HEK293 (cell line): ENCODE results near the gene LNPK.

Source experiments
- CTCF ChIA-PET: fragments of 350-600 bp; formaldehyde crosslinking; extraction: SDS; loops from one replicate; lab custom pipeline; 2021; ENCODE audit warnings: antibody characterized with exemption; lab: Yijun Ruan, JAX
- POLR2A ChIA-PET: fragments of 300-600 bp; formaldehyde crosslinking; extraction: SDS; loops from one replicate; lab custom pipeline; 2020; ENCODE audit warnings: antibody characterized with exemption, inconsistent platforms; lab: Yijun Ruan, JAX
- H3K27ac ChIP-seq: fragments of 200-500 bp; sonication (Bioruptor generic); 2 replicates; pipeline ENCODE4 v1.5.1; 2014; ENCODE audit warnings: low read depth, low read length, control low read depth, inconsistent platforms; ENCODE audit errors: extremely low read depth
- H3K36me3 ChIP-seq, 2 experiments: fragments of 200-500 bp in 1 of 2; sonication (Bioruptor generic) in 1 of 2; 1 replicate in 1 of 2; 2 replicates in 1 of 2; pipeline ENCODE4 v1.5.1; 2014 to 2017; ENCODE audit warnings: inconsistent platforms in 2 of 2, low read length in 2 of 2; ENCODE audit not compliant: control insufficient read depth in 2 of 2, insufficient read depth in 1 of 2
- H3K4me1 ChIP-seq: fragments of 200-500 bp; sonication (Bioruptor generic); 2 replicates; pipeline ENCODE4 v1.5.1; 2014; ENCODE audit warnings: mild to moderate bottlenecking, low read length, inconsistent platforms; ENCODE audit not compliant: control insufficient read depth, insufficient read depth
- H3K4me3 ChIP-seq: 2 replicates; pipeline ENCODE4 v1.5.1; 2011; ENCODE audit warnings: low read depth, mild to moderate bottlenecking, control low read depth, low read length, moderate library complexity
- H3K9me3 ChIP-seq: fragments of 200-500 bp; sonication (Bioruptor generic); 2 replicates; pipeline ENCODE4 v1.5.1; 2014; ENCODE audit warnings: low read depth, low read length, inconsistent platforms; ENCODE audit not compliant: control insufficient read depth, insufficient read depth
- KLF9 ChIP-seq: fragments of 450-650 bp; formaldehyde crosslinking; IDR thresholded peaks from 2 replicates; pipeline ENCODE4 v1.5.1; 2016; ENCODE audit warnings: missing biosample characterization, missing genetic modification characterization, low read depth
- MEIS1 ChIP-seq: sonication (generic); formaldehyde crosslinking; IDR thresholded peaks from 2 replicates; pipeline ENCODE4 v1.8.1; 2022; ENCODE audit warnings: missing genetic modification reagents, mild to moderate bottlenecking, borderline replicate concordance
- MYNN ChIP-seq: fragments of 450-650 bp; formaldehyde crosslinking; IDR thresholded peaks from 2 replicates; pipeline ENCODE4 v1.5.1; 2016; ENCODE audit warnings: missing biosample characterization, missing genetic modification characterization, borderline replicate concordance
- OSR2 ChIP-seq: fragments of 450-650 bp; formaldehyde crosslinking; IDR thresholded peaks from 2 replicates; pipeline ENCODE4 v1.5.1; 2016; ENCODE audit warnings: missing biosample characterization, missing genetic modification characterization
- SCRT1 ChIP-seq: fragments of 450-650 bp; formaldehyde crosslinking; IDR thresholded peaks from 2 replicates; pipeline ENCODE4 v1.5.1; 2016; ENCODE audit warnings: missing biosample characterization, missing genetic modification characterization, borderline replicate concordance
- ZNF10 ChIP-seq: fragments of 450-650 bp; formaldehyde crosslinking; IDR thresholded peaks from 2 replicates; pipeline ENCODE4 v1.5.1; 2017; ENCODE audit warnings: missing biosample characterization, missing genetic modification characterization
- ZNF155 ChIP-seq: fragments of 450-650 bp; formaldehyde crosslinking; IDR thresholded peaks from 2 replicates; pipeline ENCODE4 v1.5.1; 2016; ENCODE audit warnings: missing biosample characterization, missing genetic modification characterization
- ZNF157 ChIP-seq: fragments of 450-650 bp; formaldehyde crosslinking; IDR thresholded peaks from 2 replicates; pipeline ENCODE4 v1.5.1; 2016; ENCODE audit warnings: missing biosample characterization, missing genetic modification characterization
- ZNF221 ChIP-seq: fragments of 450-650 bp; formaldehyde crosslinking; IDR thresholded peaks from 2 replicates; pipeline ENCODE4 v1.5.1; 2017; ENCODE audit warnings: missing biosample characterization, missing genetic modification characterization, borderline replicate concordance
- ZNF302 ChIP-seq: fragments of 450-650 bp; formaldehyde crosslinking; IDR thresholded peaks from 2 replicates; pipeline ENCODE4 v1.5.1; 2016; ENCODE audit warnings: missing biosample characterization, missing genetic modification characterization, low read depth
- ZNF335 ChIP-seq: fragments of 450-650 bp; formaldehyde crosslinking; conservative IDR thresholded peaks from 2 replicates; pipeline ENCODE4 v1.5.1; 2016; ENCODE audit warnings: missing biosample characterization, missing genetic modification characterization
- ZNF501 ChIP-seq: fragments of 450-650 bp; formaldehyde crosslinking; IDR thresholded peaks from 2 replicates; pipeline ENCODE4 v1.5.1; 2016; ENCODE audit warnings: missing biosample characterization, missing genetic modification characterization
- ZNF513 ChIP-seq: fragments of 450-650 bp; IDR thresholded peaks from 2 replicates; pipeline ENCODE4 v1.5.1; 2018; ENCODE audit warnings: missing biosample characterization, missing genetic modification characterization
- ZNF521 ChIP-seq: fragments of 450-650 bp; formaldehyde crosslinking; IDR thresholded peaks from 2 replicates; pipeline ENCODE4 v1.5.1; 2017; ENCODE audit warnings: missing biosample characterization, mild to moderate bottlenecking, missing genetic modification characterization
- ZNF548 ChIP-seq: fragments of 450-650 bp; formaldehyde crosslinking; IDR thresholded peaks from 2 replicates; pipeline ENCODE4 v1.5.1; 2016; ENCODE audit warnings: missing biosample characterization, missing genetic modification characterization
- ZNF560 ChIP-seq: fragments of 450-650 bp; formaldehyde crosslinking; IDR thresholded peaks from 2 replicates; pipeline ENCODE4 v1.5.1; 2017; ENCODE audit warnings: missing biosample characterization, missing genetic modification characterization, borderline replicate concordance
- ZNF596 ChIP-seq: fragments of 450-650 bp; IDR thresholded peaks from 2 replicates; pipeline ENCODE4 v1.5.0; 2018; ENCODE audit warnings: missing biosample characterization, mild to moderate bottlenecking, missing genetic modification characterization, moderate library complexity
- ZNF624 ChIP-seq: fragments of 450-650 bp; formaldehyde crosslinking; IDR thresholded peaks from 2 replicates; pipeline ENCODE4 v1.5.1; 2017; ENCODE audit warnings: missing biosample characterization, missing genetic modification characterization
- ZNF629 ChIP-seq: fragments of 450-650 bp; formaldehyde crosslinking; IDR thresholded peaks from 2 replicates; pipeline ENCODE4 v1.5.1; 2017; ENCODE audit warnings: missing biosample characterization, missing genetic modification characterization
- ZNF645 ChIP-seq: fragments of 450-650 bp; formaldehyde crosslinking; IDR thresholded peaks from 2 replicates; pipeline ENCODE4; 2016; ENCODE audit warnings: missing biosample characterization, missing genetic modification characterization
- ZNF664 ChIP-seq: fragments of 450-650 bp; formaldehyde crosslinking; IDR thresholded peaks from 2 replicates; pipeline ENCODE4 v1.5.1; 2016; ENCODE audit warnings: missing biosample characterization, missing genetic modification characterization
- ZNF707 ChIP-seq: fragments of 450-650 bp; formaldehyde crosslinking; IDR thresholded peaks from 2 replicates; pipeline ENCODE4 v1.5.1; 2016; ENCODE audit warnings: missing biosample characterization, missing genetic modification characterization
- ZNF785 ChIP-seq: fragments of 450-650 bp; formaldehyde crosslinking; IDR thresholded peaks from 2 replicates; pipeline ENCODE4 v1.5.1; 2016; ENCODE audit warnings: missing biosample characterization, missing genetic modification characterization

LNPK gene

DNA sequence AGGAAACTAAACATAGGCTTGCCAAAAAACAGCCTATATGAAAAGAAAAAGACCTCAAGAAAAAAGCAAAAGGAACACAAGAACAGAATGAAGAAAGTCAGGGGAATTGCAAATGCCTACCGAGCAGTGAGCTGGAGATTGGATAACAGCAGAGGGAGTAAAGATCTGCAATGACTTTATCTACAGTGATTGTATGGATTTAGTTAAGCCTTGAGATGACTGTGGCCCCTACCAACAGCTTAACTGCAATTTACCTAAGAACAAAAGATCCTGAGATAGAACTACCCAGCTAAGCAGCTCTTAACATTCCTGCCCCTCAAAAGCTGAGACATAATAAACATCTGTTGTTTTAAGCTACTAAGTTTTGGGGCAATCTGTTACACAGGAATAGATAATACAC lies 20.5 kb downstream of the LNPK start:
- peaks cover 16 to 30% of the 10 kb centered on the region in 2 experiments for H3K36me3 ChIP-seq
- H3K4me3 ChIP-seq = no peak overlapping the region
- H3K9me3 ChIP-seq = no peaks in the 10 kb centered on the region
- TF ChIP-seq ZNF645 (tag by site-specific recombination) = no peak
- no peak for TF ChIP-seq ZNF596 (tag by site-specific recombination)
- no peak for TF ChIP-seq KLF9 (tag by site-specific recombination)
- no peak for TF ChIP-seq MYNN (tag by site-specific recombination)
- TF ChIP-seq SCRT1 (tag by site-specific recombination) = no peak
- TF ChIP-seq OSR2 (tag by site-specific recombination) = no peak
- ChIA-PET POLR2A (no interaction called here), CTCF (interaction anchor here (0.7 kb wide), 1 partner anchor 312 kb away, joined by 3 read pairs; no protein-coding TSS in a partner anchor)
- no peaks in the 10 kb centered on the region for H3K4me1 ChIP-seq
- H3K27ac ChIP-seq = no peak overlapping the region

GRCh38 chr2:175976391-175977157 lies 25.5 kb downstream of the LNPK start:
- H3K4me1 ChIP-seq = no peaks in the 10 kb centered on the region
- CTCF ChIA-PET = interaction anchor here (1.7 kb wide), 1 partner anchor 121 kb away, joined by 6 read pairs; no protein-coding TSS in a partner anchor
- H3K27ac ChIP-seq = no peak overlapping the region
- peaks cover 11 to 46% of the 10 kb centered on the region in 2 experiments for H3K36me3 ChIP-seq
- no peak overlapping the region for H3K4me3 ChIP-seq
- TF ChIP-seq ZNF707 (tag by site-specific recombination) = no peak
- TF ChIP-seq ZNF785 (tag by site-specific recombination) = no peak
- TF ChIP-seq ZNF560 (tag by site-specific recombination) = no peak
- TF ChIP-seq ZNF10 (tag by site-specific recombination) = no peak
- no peak for TF ChIP-seq ZNF501 (tag by site-specific recombination)
- no peak for TF ChIP-seq ZNF513
- no peak for TF ChIP-seq ZNF664 (tag by site-specific recombination)
- no peak for TF ChIP-seq ZNF155
- no peak for TF ChIP-seq ZNF221 (tag by site-specific recombination)
- TF ChIP-seq ZNF548 (tag by site-specific recombination) = no peak
- no peak for TF ChIP-seq ZNF335 (tag by site-specific recombination)
- no peak for TF ChIP-seq ZNF157 (tag by site-specific recombination)
- no peak for TF ChIP-seq ZNF624
- no peak for TF ChIP-seq ZNF521
- TF ChIP-seq ZNF629 = no peak
- no peak for TF ChIP-seq MEIS1
- TF ChIP-seq ZNF302 (tag by site-specific recombination) = no peak
- H3K9me3 ChIP-seq = no peaks in the 10 kb centered on the region
- POLR2A ChIA-PET = interaction anchor here (2.0 kb wide), 1 partner anchor 25 kb away, joined by 6 read pairs; the partner anchor contains the start of gene LNPK
